GM12891 (cell line): ENCODE data around the gene MMP15.

Experiments
- PAX5 ChIP-seq: IDR thresholded peaks from 2 replicates; pipeline ENCODE4 v1.6.1; 2011; ENCODE audit warnings: low read length, moderate library complexity, mild to moderate bottlenecking; ENCODE audit not compliant: insufficient read depth, severe bottlenecking
- POLR2A ChIP-seq: IDR thresholded peaks from 2 replicates; pipeline ENCODE4 v1.6.1; 2011; ENCODE audit warnings: low read depth, low read length, control low read depth
- POLR2AphosphoS5 ChIP-seq: IDR thresholded peaks from 2 replicates; pipeline ENCODE4 v1.6.1; 2011; ENCODE audit warnings: low read depth, low read length, control low read depth
- POU2F2 ChIP-seq: IDR thresholded peaks from 2 replicates; pipeline ENCODE4 v1.6.1; 2011; ENCODE audit warnings: low read depth, mild to moderate bottlenecking, control low read depth, low read length, moderate library complexity
- TAF1 ChIP-seq: IDR thresholded peaks from 2 replicates; pipeline ENCODE4 v1.6.1; 2011; ENCODE audit warnings: low read depth, low read length, control low read depth

- TF ChIP-seq POLR2AphosphoS5 (no peak), POU2F2 (no peak), POLR2A (no peak), TAF1 (no peak), PAX5 (no peak)
These were observed 11.4 kb downstream of the MMP15 start for GRCh38 chr16:58036943-58037342.
